Effector CD4-positive, alpha-beta T cell (primary cell): ENCODE results near the gene PTPRT.

ENCODE experiments used
- DNase-seq: peaks from one replicate; pipeline ENCODE4 v3.0.0-alpha.2; 2020

PTPRT gene

GRCh38 chr20:43096126-43096930 is 93.4 kb downstream of the PTPRT start:
- DNase-seq = no peak

GRCh38 chr20:43095034-43095433 is 94.7 kb downstream of the PTPRT start:
- DNase-seq = no peak

- DNase-seq = no peak
These were observed 97.2 kb downstream of the PTPRT start for GRCh38 chr20:43092386-43093088.

- DNase-seq = no peak
These were observed 121.2 kb downstream of the PTPRT start for GRCh38 chr20:43068482-43068881.

GRCh38 chr20:43066125-43066524 is 123.6 kb downstream of the PTPRT start:
- no peak for DNase-seq

- DNase-seq = no peak
These were observed 124.4 kb downstream of the PTPRT start for GRCh38 chr20:43065299-43065698.

GRCh38 chr20:43058077-43058476 is 131.6 kb downstream of the PTPRT start:
- no peak for DNase-seq

GRCh38 chr20:43057317-43057716 is 132.4 kb downstream of the PTPRT start:
- no peak for DNase-seq

GRCh38 chr20:43055181-43055884 is 134.4 kb downstream of the PTPRT start:
- DNase-seq = no peak

- DNase-seq = no peak
These were observed 137.2 kb downstream of the PTPRT start for GRCh38 chr20:43052532-43052931.

GRCh38 chr20:43046966-43047365 is 142.7 kb downstream of the PTPRT start:
- DNase-seq = no peak

GRCh38 chr20:43043887-43044286 is 145.8 kb downstream of the PTPRT start:
- no peak for DNase-seq

- no peak for DNase-seq
These were observed 149.3 kb downstream of the PTPRT start for GRCh38 chr20:43040427-43040826.

GRCh38 chr20:43037605-43038309 is 151.9 kb downstream of the PTPRT start:
- DNase-seq = no peak

- DNase-seq = no peak
These were observed 154.6 kb downstream of the PTPRT start for GRCh38 chr20:43034981-43035724.

- DNase-seq = no peak
These were observed 157.2 kb downstream of the PTPRT start for GRCh38 chr20:43032459-43032858.

- no peak for DNase-seq
These were observed 160.5 kb downstream of the PTPRT start for GRCh38 chr20:43029176-43029575.

- no peak for DNase-seq
These were observed 161.2 kb downstream of the PTPRT start for GRCh38 chr20:43028470-43028869.

- no peak for DNase-seq
These were observed 165.9 kb downstream of the PTPRT start for GRCh38 chr20:43023836-43024235.

- no peak for DNase-seq
These were observed 167.1 kb downstream of the PTPRT start for GRCh38 chr20:43022568-43022967.

GRCh38 chr20:43022081-43022480 is 167.6 kb downstream of the PTPRT start:
- DNase-seq = no peak
